Activated T-helper 1 cell treated with Interleukin-2 at 50 U/mL for 16 hours (primary cell): ENCODE results near the gene ATP6V0A1.
"Not testable (repeated sequence)": the region's sequence is repeated elsewhere in the genome, so short reads cannot be mapped to it uniquely, and the experiment has no call there.

ENCODE experiments used
- DNase-seq: peaks from one replicate; pipeline ENCODE4 v3.0.0-alpha.2; 2020; ENCODE audit warnings: low read depth

ATP6V0A1 gene

DNA sequence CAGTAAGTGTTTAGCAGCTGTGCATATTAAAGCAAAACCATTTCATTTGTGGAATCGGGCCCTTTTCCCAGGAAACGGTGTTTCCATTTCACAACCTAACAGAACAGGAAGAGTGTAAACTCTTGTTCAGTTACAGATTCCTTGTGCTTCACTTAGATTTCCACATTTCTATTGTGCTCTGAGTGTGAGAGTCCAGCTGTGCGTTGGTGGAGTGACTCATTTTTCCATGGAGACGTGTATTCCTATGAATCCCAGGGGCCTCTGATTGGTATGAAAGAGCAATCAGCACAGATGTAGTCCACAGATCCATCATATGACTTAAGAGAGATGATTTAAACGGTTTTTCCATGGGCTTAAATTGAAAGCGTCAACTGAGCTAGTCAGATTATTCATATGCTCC lies 22.3 kb upstream of the ATP6V0A1 start:
- DNase-seq = no peak

- DNase-seq = no peak
These were observed 19.8 kb upstream of the ATP6V0A1 start for GRCh38 chr17:42438600-42439567.

GRCh38 chr17:42441371-42442195 lies 17.1 kb upstream of the ATP6V0A1 start:
- DNase-seq = no peak

DNA sequence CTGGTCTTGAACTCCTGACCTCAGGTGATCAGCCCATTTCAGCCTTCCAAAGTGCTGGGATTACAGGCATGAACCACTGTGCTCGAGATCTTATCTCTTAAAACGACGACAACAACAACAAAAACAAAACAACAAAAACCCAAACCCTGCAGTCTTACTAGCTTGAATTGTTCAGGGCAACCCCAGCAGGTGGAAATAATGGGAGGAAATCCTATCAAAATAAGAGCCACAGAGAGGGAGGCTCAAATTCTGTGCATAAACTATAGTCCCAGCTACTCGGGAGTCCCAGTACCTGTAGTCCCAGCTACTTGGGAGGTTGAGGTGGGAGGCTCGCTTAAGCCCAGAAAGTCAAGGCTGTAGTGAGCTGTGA lies 16.5 kb upstream of the ATP6V0A1 start:
- no peak for DNase-seq

DNA sequence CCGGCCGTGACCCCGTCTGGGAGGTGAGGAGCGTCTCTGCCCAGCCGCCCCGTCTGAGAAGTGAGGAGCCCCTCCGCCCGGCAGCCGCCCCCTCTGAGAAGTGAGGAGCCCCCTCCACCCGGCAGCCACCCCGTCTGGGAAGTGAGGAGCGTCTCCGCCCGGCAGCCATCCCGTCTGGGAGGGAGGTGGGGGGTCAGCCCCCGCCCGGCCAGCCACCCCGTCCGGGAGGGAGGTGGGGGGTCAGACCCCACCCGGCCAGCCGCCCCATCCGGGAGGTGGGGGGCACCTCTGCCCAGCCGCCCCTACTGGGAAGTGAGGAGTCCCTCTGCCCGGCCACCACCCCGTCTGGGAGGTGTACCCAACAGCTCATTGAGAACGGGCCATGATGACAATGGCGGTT lies 9.5 kb upstream of the ATP6V0A1 start:
- DNase-seq = not testable (repeated sequence)

- not testable (repeated sequence) for DNase-seq
These were observed 8.8 kb upstream of the ATP6V0A1 start for GRCh38 chr17:42449838-42450237.

DNA sequence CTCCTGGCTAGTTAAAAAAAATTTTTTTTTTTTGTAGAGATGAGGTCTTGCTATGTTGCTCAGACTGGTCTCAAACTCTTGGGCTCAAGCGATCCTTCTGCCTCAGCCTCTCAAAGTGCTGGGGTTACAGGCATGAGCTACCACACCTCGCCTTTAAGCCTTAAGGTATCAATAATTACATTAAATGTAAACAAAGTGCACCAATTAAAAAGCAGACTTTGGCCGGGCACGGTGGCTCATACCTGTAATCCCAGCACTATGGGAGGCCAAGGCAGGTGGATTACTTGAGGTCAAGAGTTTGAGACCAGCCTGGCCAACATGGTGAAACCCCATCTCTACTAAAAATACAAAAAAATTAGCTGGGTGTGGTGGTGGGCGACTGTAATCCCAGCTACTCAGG lies 7.4 kb upstream of the ATP6V0A1 start:
- DNase-seq = not testable (repeated sequence)

DNA sequence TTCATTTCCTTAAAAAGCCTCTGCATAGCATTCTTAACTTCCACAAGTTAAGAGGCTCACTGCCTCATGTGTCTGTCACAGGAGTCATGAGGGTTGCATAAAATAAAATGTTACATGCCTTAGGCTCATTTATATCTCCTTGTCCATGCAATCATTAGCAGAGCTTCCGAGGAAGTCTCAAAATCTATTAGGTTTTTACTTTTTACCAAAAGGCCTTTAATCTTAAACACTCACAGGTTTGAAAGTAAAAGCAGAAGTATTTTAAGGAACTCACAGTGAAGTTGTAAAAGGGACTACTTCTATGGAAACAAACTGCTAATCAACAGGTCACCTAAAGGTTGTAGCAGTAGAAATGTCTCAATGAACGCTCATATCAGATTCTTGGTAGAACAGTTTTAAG lies 5.2 kb upstream of the ATP6V0A1 start:
- DNase-seq = no peak

DNA sequence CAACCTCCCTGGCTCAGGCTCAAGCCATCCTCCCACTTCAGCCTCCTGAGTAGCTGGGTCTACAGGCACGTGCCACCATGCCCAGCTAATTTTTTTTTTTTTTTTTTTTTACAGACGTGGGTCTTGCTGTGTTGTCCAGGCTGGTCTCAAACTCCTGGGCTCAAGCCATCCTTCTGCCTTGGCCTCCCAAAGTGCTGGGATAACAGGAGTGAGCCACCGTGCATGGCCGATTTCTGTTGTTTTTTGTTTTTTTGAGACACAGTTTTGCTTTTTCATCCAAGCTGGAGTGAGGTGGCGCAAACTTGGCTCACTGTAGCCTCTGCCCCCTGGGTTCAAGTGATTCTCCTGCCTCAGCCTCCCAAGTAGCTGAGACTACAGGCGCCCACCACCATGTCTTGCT lies 3.7 kb upstream of the ATP6V0A1 start:
- not testable (repeated sequence) for DNase-seq

DNA sequence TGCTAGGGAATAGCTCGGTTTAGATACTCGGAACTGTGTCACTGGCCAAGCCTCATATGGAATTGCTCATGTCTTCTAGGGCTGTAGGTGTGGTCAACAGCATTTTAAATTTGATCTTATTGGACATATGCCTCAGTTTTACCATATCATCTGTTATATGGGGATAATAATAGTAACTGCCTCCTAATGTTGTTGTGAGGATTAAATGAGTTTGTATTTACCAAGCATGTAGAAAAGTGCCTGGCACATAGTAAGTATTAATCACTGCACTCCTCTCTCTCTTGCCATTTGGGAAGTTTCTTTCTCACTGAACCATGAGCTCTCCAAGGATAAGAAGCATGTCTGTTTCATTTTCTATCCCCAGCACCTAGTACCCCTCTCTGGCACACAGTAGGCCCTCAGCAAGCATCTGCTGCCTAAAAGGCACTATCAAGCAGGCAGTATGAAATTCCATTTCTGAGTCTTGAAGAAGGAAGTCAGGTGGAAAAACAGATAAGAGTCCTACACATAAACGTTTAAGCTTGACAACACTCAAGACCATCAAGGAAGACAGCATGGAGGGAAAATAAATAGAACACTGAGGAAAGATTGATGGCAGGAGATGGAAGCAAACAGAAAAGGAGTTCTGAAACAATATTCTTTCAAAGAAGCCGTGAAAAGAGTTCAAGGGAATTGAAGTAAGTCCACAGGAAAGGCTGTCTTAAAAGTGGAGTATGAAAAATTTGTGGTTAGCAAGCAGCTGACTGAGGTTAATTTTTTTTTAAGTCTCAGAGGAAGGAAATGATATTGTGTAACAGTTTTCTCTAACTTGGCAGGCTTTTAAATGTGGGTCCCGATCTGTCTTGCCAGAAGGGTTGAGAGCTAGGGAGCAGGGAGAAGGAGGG lies 2.2 kb upstream of the ATP6V0A1 start:
- DNase-seq = no peak

GRCh38 chr17:42457107-42457792 lies 1.4 kb upstream of the ATP6V0A1 start:
- no peak for DNase-seq

DNA sequence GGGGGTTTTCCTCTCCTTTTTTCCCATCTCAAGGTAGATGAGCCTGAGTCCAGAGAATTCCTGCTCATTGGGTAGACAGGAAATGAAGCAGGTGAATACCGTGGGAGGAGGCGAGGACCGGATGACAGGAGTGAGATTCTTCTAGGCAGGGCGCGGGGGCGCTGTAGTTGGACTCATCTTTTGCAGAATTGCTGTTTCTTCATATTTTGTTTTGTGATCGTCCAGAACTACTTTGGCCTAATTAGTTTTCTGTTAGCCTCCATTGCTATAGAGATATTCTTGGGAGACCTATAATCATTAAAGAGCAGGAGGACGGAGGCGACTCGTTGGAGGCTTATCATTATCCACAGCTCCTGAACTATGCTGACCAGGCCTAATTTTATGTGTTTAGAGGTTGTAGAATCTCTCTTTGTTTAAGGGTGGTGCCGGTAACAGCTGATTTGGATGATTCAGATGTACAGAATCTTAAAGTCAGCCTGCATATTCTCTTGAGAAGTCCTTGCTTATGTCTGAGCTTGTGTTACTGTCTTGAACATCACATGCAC lies 650 bp downstream of the ATP6V0A1 start:
- DNase-seq = no peak

GRCh38 chr17:42459801-42460281 lies 1.2 kb downstream of the ATP6V0A1 start:
- DNase-seq = no peak

DNA sequence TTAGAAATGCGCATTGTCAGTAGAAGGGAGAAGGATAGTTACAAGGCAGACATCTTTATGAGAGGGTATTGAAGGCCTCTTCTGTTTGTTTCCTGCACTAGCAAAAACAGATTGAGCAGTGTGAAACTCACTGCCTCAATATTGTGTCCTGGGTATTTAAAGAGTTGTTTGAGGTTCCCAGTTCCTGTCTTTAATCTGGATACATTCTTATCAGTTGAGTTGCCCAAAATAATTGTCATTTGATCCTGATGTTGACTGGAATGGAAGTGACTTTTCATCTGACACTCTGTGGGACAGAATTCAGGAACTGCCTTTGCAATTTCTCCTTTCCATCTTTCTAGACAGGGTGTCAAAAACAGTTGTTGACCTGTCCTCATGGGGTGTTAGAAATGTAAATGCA lies 1.7 kb downstream of the ATP6V0A1 start:
- no peak for DNase-seq

DNA sequence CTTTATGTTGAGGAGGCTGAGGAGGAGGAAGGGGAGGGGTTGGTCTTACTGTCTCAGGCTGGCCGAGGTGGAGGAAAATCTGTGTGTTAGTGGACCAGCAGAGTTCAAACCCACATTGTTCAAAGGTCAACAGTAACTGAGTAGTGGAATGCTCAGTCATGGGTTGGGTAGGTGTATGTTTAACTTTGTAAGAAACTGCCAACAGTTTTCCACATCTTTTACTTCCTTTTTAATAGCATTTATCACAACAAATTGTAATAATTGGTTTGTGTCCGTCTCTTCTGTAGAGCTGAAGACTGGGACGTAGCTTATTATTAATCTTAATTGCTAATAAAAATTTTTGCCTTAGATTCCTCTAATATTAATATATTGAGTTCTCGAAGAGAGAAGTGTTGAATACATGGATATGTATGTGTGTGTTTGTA lies 5.3 kb downstream of the ATP6V0A1 start:
- DNase-seq = no peak

DNA sequence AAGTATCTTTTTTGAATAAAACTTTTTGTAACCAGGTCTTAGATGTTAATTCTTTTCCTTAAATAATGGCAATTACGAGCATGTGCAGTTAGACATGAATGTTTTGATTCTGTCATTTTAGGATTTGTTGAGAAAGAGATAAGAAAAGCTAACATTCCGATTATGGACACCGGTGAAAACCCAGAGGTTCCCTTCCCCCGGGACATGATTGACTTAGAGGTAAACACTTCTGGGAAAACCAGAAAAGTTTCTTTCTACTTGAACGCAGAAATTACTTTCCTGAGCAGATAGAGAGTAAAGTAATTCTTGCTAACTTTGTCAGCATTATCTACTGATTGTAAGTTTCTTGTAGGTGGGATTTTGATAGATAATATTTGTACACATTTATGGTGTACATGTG lies 9.2 kb downstream of the ATP6V0A1 start:
- DNase-seq = no peak

- no peak for DNase-seq
These were observed 14.2 kb downstream of the ATP6V0A1 start for GRCh38 chr17:42472709-42473521.

DNA sequence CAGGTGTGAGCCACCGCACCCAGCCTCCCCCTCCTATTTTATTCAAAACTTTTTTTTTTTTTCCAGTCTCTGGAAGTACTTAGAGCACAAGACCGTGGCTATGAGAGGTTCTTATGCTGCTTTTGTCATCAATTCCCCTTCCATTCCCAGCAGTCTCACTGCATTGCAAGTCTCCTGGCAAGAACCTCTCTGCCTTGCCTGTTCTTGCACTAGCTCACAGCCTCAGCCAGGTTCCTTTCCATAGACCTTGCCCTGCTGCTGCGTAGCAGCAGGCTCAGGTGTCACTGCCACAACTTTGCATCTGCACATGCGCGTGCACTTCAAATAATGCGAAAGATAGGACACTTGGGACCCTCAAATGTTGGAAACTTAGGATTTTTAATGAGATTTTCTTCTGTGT lies 15.6 kb downstream of the ATP6V0A1 start:
- DNase-seq = no peak

DNA sequence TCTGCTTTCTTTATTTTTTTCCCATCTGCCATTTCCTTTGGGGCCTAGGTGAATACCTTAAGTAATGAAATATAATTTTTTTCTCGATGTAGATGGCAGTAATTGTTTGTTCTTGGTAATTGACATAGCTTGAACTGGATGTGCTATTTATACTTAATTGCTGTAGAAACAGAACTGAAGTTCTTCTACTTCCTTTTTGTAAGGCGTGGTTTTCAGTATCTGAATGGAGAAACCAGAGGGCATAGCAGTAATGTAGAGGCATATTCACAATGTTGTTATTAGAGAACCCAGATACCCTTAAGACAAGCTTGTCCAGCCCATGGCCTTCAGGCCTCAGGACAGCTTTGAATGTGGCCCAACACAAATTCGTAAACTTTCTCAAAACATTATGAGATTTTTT lies 16.4 kb downstream of the ATP6V0A1 start:
- DNase-seq = no peak

DNA sequence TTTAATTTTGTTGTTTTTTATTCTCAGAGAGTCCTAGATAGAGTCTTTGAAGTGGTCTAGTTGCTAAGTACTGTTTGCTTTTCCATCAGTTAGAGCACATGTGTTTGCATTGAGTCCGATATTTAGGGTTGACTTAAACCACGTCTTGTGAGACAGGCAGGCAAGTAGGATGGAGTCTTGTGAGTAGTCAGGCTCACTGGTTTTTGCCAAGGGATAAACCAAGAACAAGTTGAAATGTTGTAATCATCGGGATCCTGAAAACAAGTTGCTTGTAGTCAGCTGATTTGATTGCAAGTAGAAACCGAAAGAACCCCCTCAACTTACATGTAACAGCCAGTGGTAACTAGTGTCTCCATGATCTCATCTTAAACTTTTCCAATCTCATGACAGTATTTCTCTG lies 17.2 kb downstream of the ATP6V0A1 start:
- DNase-seq = no peak
